Activated B cell treated with CpG ODN at 0.5 μM for 24 hours (primary cell): Measurements from ENCODE around the gene PDCD11. TPM values are rescaled to one million over a fixed set of nuclear protein-coding genes. Genes with fewer than 3 reads are reported as not detected.

ENCODE experiments used
- ATAC-seq: fragments of 200-7000 bp; cut with Tn5 transposase; one replicate; pipeline ENCODE4 v1.10.0; 2021; ENCODE audit warnings: low read depth, mild to moderate bottlenecking, moderate library complexity
- CTCF ChIA-PET: fragments of 350-600 bp; sonication (Branson Sonifier 250); formaldehyde crosslinking; loops from one replicate; lab custom pipeline; 2021; ENCODE audit warnings: antibody characterized with exemption; lab: Charles Lee
- POLR2A ChIA-PET: fragments of 350-600 bp; sonication (Branson Sonifier 250); formaldehyde crosslinking; loops from one replicate; lab custom pipeline; 2021; ENCODE audit warnings: antibody characterized with exemption; lab: Charles Lee
- DNase-seq: peaks from one replicate; pipeline ENCODE4 v3.0.0; 2022
- H3K27ac Mint-ChIP-seq: one replicate; pipeline ENCODE4 v1.8.0; 2020; ENCODE audit warnings: mixed read lengths
- H3K27me3 Mint-ChIP-seq: one replicate; pipeline ENCODE4 v1.8.0; 2021; ENCODE audit warnings: mixed read lengths
- H3K36me3 Mint-ChIP-seq: one replicate; pipeline ENCODE4 v1.8.0; 2021; ENCODE audit warnings: low read depth, mixed read lengths
- H3K4me1 Mint-ChIP-seq: one replicate; pipeline ENCODE4 v1.8.0; 2021; ENCODE audit warnings: mixed read lengths
- H3K4me3 Mint-ChIP-seq: one replicate; pipeline ENCODE4 v1.8.0; 2020; ENCODE audit warnings: mild to moderate bottlenecking, mixed read lengths
- H3K9me3 Mint-ChIP-seq: one replicate; pipeline ENCODE4 v1.8.0; 2020; ENCODE audit warnings: mixed read lengths
- intact Hi-C: fragments of 100-400 bp; cut with micrococcal nuclease; formaldehyde crosslinking; loops from one replicate; pipeline ENCODE4 v1.15.1; 2024
- total RNA-seq: library from RNA; stranded (reverse); gene quantifications from 2 replicates; pipeline ENCODE4 v1.2.3, GENCODE V29; 2022
- TF ChIP-seq, protein P1 (sequence below): fragments of 200-600 bp; IDR thresholded peaks from one replicate; pipeline ENCODE4 v1.8.0; 2022; ENCODE audit warnings: antibody characterized with exemption, mild to moderate bottlenecking

Gene PDCD11, protein sequence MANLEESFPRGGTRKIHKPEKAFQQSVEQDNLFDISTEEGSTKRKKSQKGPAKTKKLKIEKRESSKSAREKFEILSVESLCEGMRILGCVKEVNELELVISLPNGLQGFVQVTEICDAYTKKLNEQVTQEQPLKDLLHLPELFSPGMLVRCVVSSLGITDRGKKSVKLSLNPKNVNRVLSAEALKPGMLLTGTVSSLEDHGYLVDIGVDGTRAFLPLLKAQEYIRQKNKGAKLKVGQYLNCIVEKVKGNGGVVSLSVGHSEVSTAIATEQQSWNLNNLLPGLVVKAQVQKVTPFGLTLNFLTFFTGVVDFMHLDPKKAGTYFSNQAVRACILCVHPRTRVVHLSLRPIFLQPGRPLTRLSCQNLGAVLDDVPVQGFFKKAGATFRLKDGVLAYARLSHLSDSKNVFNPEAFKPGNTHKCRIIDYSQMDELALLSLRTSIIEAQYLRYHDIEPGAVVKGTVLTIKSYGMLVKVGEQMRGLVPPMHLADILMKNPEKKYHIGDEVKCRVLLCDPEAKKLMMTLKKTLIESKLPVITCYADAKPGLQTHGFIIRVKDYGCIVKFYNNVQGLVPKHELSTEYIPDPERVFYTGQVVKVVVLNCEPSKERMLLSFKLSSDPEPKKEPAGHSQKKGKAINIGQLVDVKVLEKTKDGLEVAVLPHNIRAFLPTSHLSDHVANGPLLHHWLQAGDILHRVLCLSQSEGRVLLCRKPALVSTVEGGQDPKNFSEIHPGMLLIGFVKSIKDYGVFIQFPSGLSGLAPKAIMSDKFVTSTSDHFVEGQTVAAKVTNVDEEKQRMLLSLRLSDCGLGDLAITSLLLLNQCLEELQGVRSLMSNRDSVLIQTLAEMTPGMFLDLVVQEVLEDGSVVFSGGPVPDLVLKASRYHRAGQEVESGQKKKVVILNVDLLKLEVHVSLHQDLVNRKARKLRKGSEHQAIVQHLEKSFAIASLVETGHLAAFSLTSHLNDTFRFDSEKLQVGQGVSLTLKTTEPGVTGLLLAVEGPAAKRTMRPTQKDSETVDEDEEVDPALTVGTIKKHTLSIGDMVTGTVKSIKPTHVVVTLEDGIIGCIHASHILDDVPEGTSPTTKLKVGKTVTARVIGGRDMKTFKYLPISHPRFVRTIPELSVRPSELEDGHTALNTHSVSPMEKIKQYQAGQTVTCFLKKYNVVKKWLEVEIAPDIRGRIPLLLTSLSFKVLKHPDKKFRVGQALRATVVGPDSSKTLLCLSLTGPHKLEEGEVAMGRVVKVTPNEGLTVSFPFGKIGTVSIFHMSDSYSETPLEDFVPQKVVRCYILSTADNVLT (N-terminal part only)
- 65.4 and 66.0 TPM in 2 replicates for total RNA-seq

DNA sequence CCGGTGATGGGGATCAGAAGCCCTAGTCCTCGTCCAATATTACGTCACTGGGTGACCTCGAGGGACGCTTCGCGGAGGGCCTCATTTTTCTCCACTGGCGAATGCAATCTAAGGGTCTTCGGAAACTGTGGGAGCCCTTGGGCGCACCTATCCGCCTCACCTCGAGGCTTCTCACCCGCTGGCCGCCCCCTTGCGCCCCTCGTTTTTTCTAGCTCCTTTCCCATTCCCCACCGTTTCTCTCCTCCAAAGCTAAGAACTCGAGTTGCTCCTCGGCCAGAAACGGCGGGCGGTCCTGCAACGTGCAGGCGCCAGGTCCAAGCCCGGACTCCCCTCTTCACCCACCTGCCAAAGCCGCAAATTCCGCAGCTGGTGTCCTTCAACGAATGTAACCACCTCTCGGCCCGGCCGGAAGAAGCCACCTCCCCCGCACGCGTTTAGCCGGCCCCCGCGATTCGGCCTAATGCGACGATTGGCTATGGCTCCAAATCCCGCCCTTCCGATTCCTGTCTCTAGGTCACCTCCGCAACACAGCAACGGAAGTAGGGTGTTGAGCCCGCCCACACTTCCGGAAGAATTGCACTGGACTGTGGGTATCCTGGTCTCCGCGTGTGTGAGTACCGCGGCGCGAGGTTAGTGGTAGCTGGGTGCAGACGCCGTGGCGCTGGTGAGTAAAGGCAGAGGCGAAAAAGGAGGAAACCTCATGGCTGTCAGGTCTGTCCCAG lies at the start of gene PDCD11, which contains the start of gene ATP5MK:
PDCD11 (plus strand) TSS at position 560 of the 722 bp plus-strand sequence. CDS start 1,801 bp downstream, outside the sequence.
ATP5MK (minus strand) TSS at position 409 of the 722 bp plus-strand sequence. CDS start 4,018 bp downstream, outside the sequence.
- DNase-seq, result peak; percentile 88
- H3K36me3 Mint-ChIP-seq, result peaks cover 63% of the 10 kb centered on the region
- peak; percentile 98 for ATAC-seq
- H3K27me3 Mint-ChIP-seq, result no peaks in the 10 kb centered on the region
- H3K4me1 Mint-ChIP-seq, result peaks cover 47% of the 10 kb centered on the region
- intact Hi-C loops, result loop anchor here (1.0 kb wide), 4 partner anchors 28 to 542 kb away; partner anchors contain the start of genes BORCS7, CNNM2 and PCGF6
- POLR2A ChIA-PET, result interaction anchor here (0.5 to 3.2 kb wide), 12 partner anchors 9 to 1578 kb away, joined by 3 to 16 read pairs (median 3); partner anchors contain the start of genes OGA, PCGF6, SFR1 and TAF5
- TF ChIP-seq, protein P1, sequence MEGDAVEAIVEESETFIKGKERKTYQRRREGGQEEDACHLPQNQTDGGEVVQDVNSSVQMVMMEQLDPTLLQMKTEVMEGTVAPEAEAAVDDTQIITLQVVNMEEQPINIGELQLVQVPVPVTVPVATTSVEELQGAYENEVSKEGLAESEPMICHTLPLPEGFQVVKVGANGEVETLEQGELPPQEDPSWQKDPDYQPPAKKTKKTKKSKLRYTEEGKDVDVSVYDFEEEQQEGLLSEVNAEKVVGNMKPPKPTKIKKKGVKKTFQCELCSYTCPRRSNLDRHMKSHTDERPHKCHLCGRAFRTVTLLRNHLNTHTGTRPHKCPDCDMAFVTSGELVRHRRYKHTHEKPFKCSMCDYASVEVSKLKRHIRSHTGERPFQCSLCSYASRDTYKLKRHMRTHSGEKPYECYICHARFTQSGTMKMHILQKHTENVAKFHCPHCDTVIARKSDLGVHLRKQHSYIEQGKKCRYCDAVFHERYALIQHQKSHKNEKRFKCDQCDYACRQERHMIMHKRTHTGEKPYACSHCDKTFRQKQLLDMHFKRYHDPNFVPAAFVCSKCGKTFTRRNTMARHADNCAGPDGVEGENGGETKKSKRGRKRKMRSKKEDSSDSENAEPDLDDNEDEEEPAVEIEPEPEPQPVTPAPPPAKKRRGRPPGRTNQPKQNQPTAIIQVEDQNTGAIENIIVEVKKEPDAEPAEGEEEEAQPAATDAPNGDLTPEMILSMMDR, result no peak
- CTCF ChIA-PET, result interaction anchor here (1.3 kb wide), 1 partner anchor 87 kb away, joined by 5 read pairs; no protein-coding TSS in a partner anchor
- H3K27ac Mint-ChIP-seq, result peak within 1 kb of the TSS; percentile 91
- H3K4me3 Mint-ChIP-seq, result peak within 1 kb of the TSS; percentile 98
- no peaks in the 10 kb centered on the region for H3K9me3 Mint-ChIP-seq

DNA sequence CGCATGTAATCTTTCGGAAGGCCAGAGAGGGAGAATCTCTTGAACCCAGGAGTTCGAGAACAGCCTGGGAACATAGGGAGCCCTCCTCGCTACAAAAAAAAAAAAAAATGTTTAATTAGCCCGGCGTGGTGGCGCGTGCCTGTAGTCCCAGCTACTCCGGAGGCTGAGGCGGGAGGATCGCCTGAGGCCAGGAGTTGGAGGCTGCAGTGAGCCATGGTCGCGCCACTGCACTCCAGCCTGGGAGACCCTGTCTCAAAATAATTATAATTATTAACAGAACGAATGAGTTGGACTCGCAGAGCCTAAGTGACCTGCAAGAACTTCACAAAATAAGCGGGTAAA lies 46.3 kb upstream of the PDCD11 start:
- Mint-ChIP-seq H3K9me3 (no peaks in the 10 kb centered on the region), H3K4me3 (peak overlapping the region; percentile 92), H3K27ac (peak overlapping the region; percentile 41), H3K36me3 (peaks cover 23% of the 10 kb centered on the region), H3K4me1 (peaks cover 10% of the 10 kb centered on the region), H3K27me3 (no peaks in the 10 kb centered on the region)
- intact Hi-C loops, result loop anchor here (5.0 kb wide), 1 partner anchor 498 kb away; the partner anchor contains the start of gene BORCS7
- TF ChIP-seq, protein P1, result no peak
- POLR2A ChIA-PET, result interaction anchor here (0.9 to 2.5 kb wide), 3 partner anchors 17 to 45 kb away, joined by 6 to 26 read pairs (median 14); partner anchors contain the start of genes ATP5MK, PDCD11 and TAF5
- CTCF ChIA-PET, result interaction anchor here (1.8 kb wide), 1 partner anchor 16 kb away, joined by 4 read pairs; no protein-coding TSS in a partner anchor
- ATAC-seq, result no peak
- no peak for DNase-seq

DNA sequence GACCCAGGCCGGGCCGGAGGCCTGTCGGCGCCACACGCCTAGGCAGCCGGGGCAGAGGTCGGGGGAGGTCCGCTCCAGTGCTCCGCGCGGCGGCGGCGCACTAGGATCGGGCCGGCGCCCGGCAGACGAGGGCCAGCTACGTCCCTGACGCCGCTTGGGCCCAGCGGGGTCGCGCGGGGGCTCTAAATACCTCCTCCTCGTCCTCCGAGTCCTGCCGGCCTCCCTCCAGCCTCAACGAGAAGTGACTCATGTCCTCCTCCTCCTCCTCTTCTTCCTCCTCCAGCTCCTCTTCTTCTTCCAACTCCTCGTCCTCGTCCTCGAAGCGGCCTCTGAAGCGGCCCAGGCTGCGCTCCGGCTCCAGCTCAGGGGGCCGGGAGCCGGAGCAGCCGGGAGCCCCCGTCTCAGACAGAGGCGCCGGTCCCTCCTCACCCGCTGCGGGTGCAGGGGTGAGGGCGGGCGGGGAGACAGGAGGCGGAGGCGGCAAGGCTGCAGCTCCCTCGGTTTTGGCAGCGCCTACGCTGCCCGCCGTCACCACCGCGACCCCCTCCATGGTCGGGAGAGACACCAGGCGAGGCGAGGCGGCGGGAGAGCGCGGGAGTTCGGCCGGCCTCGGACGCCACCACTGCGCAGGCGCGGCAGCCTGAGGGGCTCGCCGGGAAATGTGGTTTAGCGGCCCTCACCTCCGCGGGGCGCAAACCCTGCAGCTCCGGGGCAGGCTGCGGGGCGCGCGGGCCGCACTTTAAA lies 45.7 kb upstream of the PDCD11 start, which contains the start of gene PCGF6:
PCGF6 (minus strand) TSS at position 624 of the 744 bp plus-strand sequence; CDS start at position 550, 74 bp downstream.
- peak; percentile 86 for ATAC-seq
- ChIA-PET CTCF (interaction anchor here (1.8 kb wide), 1 partner anchor 17 kb away, joined by 4 read pairs; no protein-coding TSS in a partner anchor), POLR2A (interaction anchor here (0.6 to 2.5 kb wide), 4 partner anchors 17 to 433 kb away, joined by 3 to 26 read pairs (median 10); partner anchors contain the start of genes ATP5MK, CNNM2, PDCD11 and TAF5)
- peaks cover 10% of the 10 kb centered on the region for H3K4me1 Mint-ChIP-seq
- peak; percentile 78 for DNase-seq
- H3K4me3 Mint-ChIP-seq, result peak within 1 kb of the TSS; percentile 92
- no peaks in the 10 kb centered on the region for H3K9me3 Mint-ChIP-seq
- H3K27me3 Mint-ChIP-seq, result no peaks in the 10 kb centered on the region
- H3K36me3 Mint-ChIP-seq, result peaks cover 18% of the 10 kb centered on the region
- TF ChIP-seq, protein P1, result no peak
- peak within 1 kb of the TSS; percentile 82 for H3K27ac Mint-ChIP-seq
- intact Hi-C loops, result loop anchor here (1.0 to 5.0 kb wide), 3 partner anchors 18 to 498 kb away; partner anchors contain the start of genes ATP5MK, BORCS7 and PDCD11
